Measurements from ENCODE around the gene HERC3. TPM values are rescaled to one million over a fixed set of nuclear protein-coding genes. Genes with fewer than 3 reads are reported as not detected.

Gene HERC3
- total and polyA plus RNA-seq, 2 donors from 2014 or later: 6.3 to 58.4 TPM

DNA sequence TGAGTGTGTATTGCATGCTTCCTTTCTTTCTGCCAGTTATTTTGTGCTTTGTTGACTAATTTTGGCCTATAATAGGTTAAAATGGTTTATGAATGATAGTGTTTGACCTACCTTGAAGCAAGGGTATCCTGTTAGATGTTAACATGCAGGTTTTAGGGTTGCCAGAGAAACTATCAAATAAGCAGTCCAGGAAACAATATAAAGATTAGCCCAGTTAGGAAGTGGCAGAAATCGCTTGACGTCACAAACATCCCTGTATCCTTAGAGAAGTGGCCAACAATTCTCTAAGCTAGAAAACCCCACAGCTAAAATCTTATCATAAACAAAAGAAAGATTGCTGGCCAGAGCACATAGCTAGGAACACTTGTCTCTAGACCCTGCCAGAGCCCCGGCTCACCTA, 101.5 kb downstream of the HERC3 start:
- Histone ChIP-seq H3K36me3 (ENCODE audit: control insufficient read depth in 2 of 3, insufficient read depth in 3 of 3, low read length in 3 of 3) (peaks cover 0 to 16% (median 10%) of the 10 kb centered on the region in 3 donors), H3K27me3 (ENCODE audit: control insufficient read depth, insufficient read depth, low read length) (no peaks in the 10 kb centered on the region), H3K4me1 (ENCODE audit: control insufficient read depth in 2 of 3, insufficient read depth in 2 of 3, low read depth in 1 of 3, low read length in 3 of 3) (no peaks in the 10 kb centered on the region), H3K9me3 (ENCODE audit: control insufficient read depth in 2 of 3, insufficient read depth in 1 of 3, low read length in 3 of 3) (no peaks in the 10 kb centered on the region), H3K27ac (ENCODE audit: low read depth in 2 of 2, low read length in 2 of 2) (no peak overlapping the region), H3K4me3 (ENCODE audit: low read length in 3 of 3) (no peak overlapping the region), H3K9ac (ENCODE audit: low read length in 3 of 3) (no peak overlapping the region)
- TF ChIP-seq, protein P1, sequence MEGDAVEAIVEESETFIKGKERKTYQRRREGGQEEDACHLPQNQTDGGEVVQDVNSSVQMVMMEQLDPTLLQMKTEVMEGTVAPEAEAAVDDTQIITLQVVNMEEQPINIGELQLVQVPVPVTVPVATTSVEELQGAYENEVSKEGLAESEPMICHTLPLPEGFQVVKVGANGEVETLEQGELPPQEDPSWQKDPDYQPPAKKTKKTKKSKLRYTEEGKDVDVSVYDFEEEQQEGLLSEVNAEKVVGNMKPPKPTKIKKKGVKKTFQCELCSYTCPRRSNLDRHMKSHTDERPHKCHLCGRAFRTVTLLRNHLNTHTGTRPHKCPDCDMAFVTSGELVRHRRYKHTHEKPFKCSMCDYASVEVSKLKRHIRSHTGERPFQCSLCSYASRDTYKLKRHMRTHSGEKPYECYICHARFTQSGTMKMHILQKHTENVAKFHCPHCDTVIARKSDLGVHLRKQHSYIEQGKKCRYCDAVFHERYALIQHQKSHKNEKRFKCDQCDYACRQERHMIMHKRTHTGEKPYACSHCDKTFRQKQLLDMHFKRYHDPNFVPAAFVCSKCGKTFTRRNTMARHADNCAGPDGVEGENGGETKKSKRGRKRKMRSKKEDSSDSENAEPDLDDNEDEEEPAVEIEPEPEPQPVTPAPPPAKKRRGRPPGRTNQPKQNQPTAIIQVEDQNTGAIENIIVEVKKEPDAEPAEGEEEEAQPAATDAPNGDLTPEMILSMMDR (IDR thresholded peaks at IDR 0.05; ENCODE audit: borderline replicate concordance, extremely low read depth, insufficient read depth): no peak
- FAIRE-seq (no peak), DNase-seq (no peak)
- intact Hi-C loops (cut with DNase I): no loop called here

DNA sequence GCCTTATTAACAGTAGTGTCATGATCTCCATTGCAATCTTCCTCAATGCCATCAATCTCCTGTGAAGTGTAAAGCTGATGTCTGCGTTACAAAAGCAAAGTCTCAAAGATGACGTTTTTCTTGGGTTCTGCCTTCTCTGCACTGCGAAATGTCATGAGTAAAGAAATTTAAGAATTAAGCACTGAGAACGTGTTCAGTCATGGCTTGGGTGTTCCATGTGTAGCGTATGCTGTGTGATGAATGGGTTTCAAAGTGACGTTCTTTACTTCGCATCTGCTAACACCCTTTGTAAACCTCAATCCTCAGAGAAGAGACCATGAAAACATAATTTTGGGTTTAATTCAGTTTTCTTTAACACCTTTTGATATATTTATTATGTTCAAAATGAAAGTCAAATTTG, 104.3 kb downstream of the HERC3 start:
- H3K4me3 ChIP-seq (ENCODE audit: low read length in 3 of 3): peak overlapping the region; percentile 68 to 75 (median 71)
- no peak overlapping the region for H3K27ac ChIP-seq (ENCODE audit: low read depth in 2 of 2, low read length in 2 of 2)
- FAIRE-seq: no peak
- H3K27me3 ChIP-seq (ENCODE audit: control insufficient read depth, insufficient read depth, low read length): no peaks in the 10 kb centered on the region
- H3K4me1 ChIP-seq (ENCODE audit: control insufficient read depth in 2 of 3, insufficient read depth in 2 of 3, low read depth in 1 of 3, low read length in 3 of 3): no peaks in the 10 kb centered on the region
- H3K36me3 ChIP-seq (ENCODE audit: control insufficient read depth in 2 of 3, insufficient read depth in 3 of 3, low read length in 3 of 3): no peaks in the 10 kb centered on the region
- DNase-seq: peak in 2 of 5 donors; percentile 13 to 29
- H3K9ac ChIP-seq (ENCODE audit: low read length in 3 of 3): peak overlapping the region in 1 of 3 donors; percentile 0
- no peaks in the 10 kb centered on the region for H3K9me3 ChIP-seq (ENCODE audit: control insufficient read depth in 2 of 3, insufficient read depth in 1 of 3, low read length in 3 of 3)
- intact Hi-C loops (cut with DNase I): no loop called here
- TF ChIP-seq, protein P1 (IDR thresholded peaks at IDR 0.05; ENCODE audit: borderline replicate concordance, extremely low read depth, insufficient read depth): no peak

GRCh38 chr4:88697141-88697540, 104.9 kb downstream of the HERC3 start:
- intact Hi-C loops (cut with DNase I): no loop called here
- no peaks in the 10 kb centered on the region for H3K4me1 ChIP-seq (ENCODE audit: control insufficient read depth in 2 of 3, insufficient read depth in 2 of 3, low read depth in 1 of 3, low read length in 3 of 3)
- H3K27ac ChIP-seq (ENCODE audit: low read depth in 2 of 2, low read length in 2 of 2): peak overlapping the region in 1 of 2 donors; percentile 65
- FAIRE-seq (no peak), DNase-seq (peak in 4 of 5 donors; percentile 25 to 66 (median 54))
- H3K4me3 ChIP-seq (ENCODE audit: low read length in 3 of 3): peak overlapping the region; percentile 68 to 75 (median 71)
- peak overlapping the region; percentile 6 to 67 (median 60) for H3K9ac ChIP-seq (ENCODE audit: low read length in 3 of 3)
- no peaks in the 10 kb centered on the region for H3K27me3 ChIP-seq (ENCODE audit: control insufficient read depth, insufficient read depth, low read length)
- no peaks in the 10 kb centered on the region for H3K36me3 ChIP-seq (ENCODE audit: control insufficient read depth in 2 of 3, insufficient read depth in 3 of 3, low read length in 3 of 3)
- TF ChIP-seq, protein P1 (IDR thresholded peaks at IDR 0.05; ENCODE audit: borderline replicate concordance, extremely low read depth, insufficient read depth): no peak
- no peaks in the 10 kb centered on the region for H3K9me3 ChIP-seq (ENCODE audit: control insufficient read depth in 2 of 3, insufficient read depth in 1 of 3, low read length in 3 of 3)

All from kidney (tissue), 14 donors.